DMS53 (cell line): ENCODE measurements around the gene LAMA1.
A peak's percentile ranks its signal among the peaks of the same experiment; 100 is the strongest.

Source experiments
- DNase-seq: peaks from one replicate; lab custom pipeline; 2025; lab: John Stamatoyannopoulos, UW

LAMA1 gene

GRCh38 chr18:6983366-6983765, 134.2 kb downstream of the LAMA1 start:
- DNase-seq, result no peak

GRCh38 chr18:6982398-6982797, 135.2 kb downstream of the LAMA1 start:
- DNase-seq, result no peak

GRCh38 chr18:6980363-6980762, 137.2 kb downstream of the LAMA1 start:
- DNase-seq, result no peak

GRCh38 chr18:6979954-6980353, 137.6 kb downstream of the LAMA1 start:
- DNase-seq, result no peak

- DNase-seq, result no peak
Observed at GRCh38 chr18:6976935-6977334, 140.7 kb downstream of the LAMA1 start.

- DNase-seq, result no peak
Observed at GRCh38 chr18:6975084-6975483, 142.5 kb downstream of the LAMA1 start.

- no peak for DNase-seq
Observed at GRCh38 chr18:6971823-6972478, 145.6 kb downstream of the LAMA1 start.

GRCh38 chr18:6963452-6964097, 154.0 kb downstream of the LAMA1 start:
- no peak for DNase-seq

GRCh38 chr18:6962571-6963451, 154.8 kb downstream of the LAMA1 start:
- peak; percentile 51 for DNase-seq

GRCh38 chr18:6961331-6961730, 156.3 kb downstream of the LAMA1 start:
- DNase-seq, result no peak

- DNase-seq, result no peak
Observed at GRCh38 chr18:6960656-6961055, 156.9 kb downstream of the LAMA1 start.

GRCh38 chr18:6960124-6960523, 157.5 kb downstream of the LAMA1 start:
- DNase-seq, result no peak

GRCh38 chr18:6959110-6959509, 158.5 kb downstream of the LAMA1 start:
- no peak for DNase-seq

- no peak for DNase-seq
Observed at GRCh38 chr18:6956999-6957398, 160.6 kb downstream of the LAMA1 start.

- no peak for DNase-seq
Observed at GRCh38 chr18:6956495-6956894, 161.1 kb downstream of the LAMA1 start.

GRCh38 chr18:6955304-6955703, 162.3 kb downstream of the LAMA1 start:
- no peak for DNase-seq

GRCh38 chr18:6954501-6954900, 163.1 kb downstream of the LAMA1 start:
- DNase-seq, result no peak

- DNase-seq, result no peak
Observed at GRCh38 chr18:6951336-6952090, 166.1 kb downstream of the LAMA1 start.

- DNase-seq, result no peak
Observed at GRCh38 chr18:6950641-6951040, 167.0 kb downstream of the LAMA1 start.

- DNase-seq, result no peak
Observed at GRCh38 chr18:6949800-6950586, 167.6 kb downstream of the LAMA1 start.

GRCh38 chr18:6948281-6949055, 169.1 kb downstream of the LAMA1 start:
- DNase-seq, result peak; percentile 69
